HEK293T (cell line): ENCODE data around the gene SUSD5.

ENCODE experiments used
- BHLHE40 ChIP-seq: fragments of 450-650 bp; IDR thresholded peaks from 2 replicates; pipeline ENCODE4 v1.6.1; 2016; ENCODE audit warnings: mild to moderate bottlenecking, moderate library complexity, borderline replicate concordance
- ELF4 ChIP-seq: fragments of 450-650 bp; IDR thresholded peaks from 2 replicates; pipeline ENCODE4 v1.6.1; 2017; ENCODE audit warnings: antibody characterized with exemption
- FOXA1 ChIP-seq: fragments of 450-650 bp; IDR thresholded peaks from 2 replicates; pipeline ENCODE4 v1.6.1; 2016; ENCODE audit warnings: mild to moderate bottlenecking
- FOXK2 ChIP-seq: fragments of 450-650 bp; IDR thresholded peaks from 2 replicates; pipeline ENCODE4 v1.6.1; 2016; ENCODE audit warnings: mild to moderate bottlenecking
- FOXM1 ChIP-seq: fragments of 450-650 bp; IDR thresholded peaks from 2 replicates; pipeline ENCODE4 v1.6.1; 2017; ENCODE audit warnings: mild to moderate bottlenecking, borderline replicate concordance
- LEF1 ChIP-seq: fragments of 450-650 bp; IDR thresholded peaks from 2 replicates; pipeline ENCODE4 v1.6.1; 2017; ENCODE audit warnings: mild to moderate bottlenecking, borderline replicate concordance
- SUZ12 ChIP-seq: fragments of 450-650 bp; IDR thresholded peaks from 2 replicates; pipeline ENCODE4 v1.6.1; 2016; ENCODE audit warnings: mild to moderate bottlenecking
- TARDBP ChIP-seq: fragments of 450-650 bp; IDR thresholded peaks from 2 replicates; pipeline ENCODE4 v1.6.1; 2016

- no peak for TF ChIP-seq FOXM1
- no peak for TF ChIP-seq TARDBP
- TF ChIP-seq SUZ12: no peak
- no peak for TF ChIP-seq LEF1
- TF ChIP-seq FOXK2: no peak
- no peak for TF ChIP-seq FOXA1
- no peak for TF ChIP-seq ELF4
- no peak for TF ChIP-seq BHLHE40
Measured at GRCh38 chr3:33117461-33117860, 101.1 kb downstream of the SUSD5 start.
